ENCODE data around the gene AGAP9. TPM values are rescaled to one million over a fixed set of nuclear protein-coding genes. Genes with fewer than 3 reads are reported as not detected.
"Not testable (repeated sequence)": the region's sequence is repeated elsewhere in the genome, so short reads cannot be mapped to it uniquely, and the experiment has no call there.

Gene AGAP9
- total and polyA plus RNA-seq, 2 of the 13 experiments (the other 11 are each of a cell fraction or from before 2014, with no cell fraction given) = 5.1 to 12.0 TPM

- ATAC-seq = peak; percentile 27
- BruUV-seq (replicated peaks) = TSS peak; percentile 87
- peak overlapping the region; percentile 77 for H3K9ac ChIP-seq (ENCODE audit: insufficient read depth, low read depth, low read length)
Observed at GRCh38 chr10:47552719-47553118, 29.3 kb upstream of the AGAP9 start.

DNA sequence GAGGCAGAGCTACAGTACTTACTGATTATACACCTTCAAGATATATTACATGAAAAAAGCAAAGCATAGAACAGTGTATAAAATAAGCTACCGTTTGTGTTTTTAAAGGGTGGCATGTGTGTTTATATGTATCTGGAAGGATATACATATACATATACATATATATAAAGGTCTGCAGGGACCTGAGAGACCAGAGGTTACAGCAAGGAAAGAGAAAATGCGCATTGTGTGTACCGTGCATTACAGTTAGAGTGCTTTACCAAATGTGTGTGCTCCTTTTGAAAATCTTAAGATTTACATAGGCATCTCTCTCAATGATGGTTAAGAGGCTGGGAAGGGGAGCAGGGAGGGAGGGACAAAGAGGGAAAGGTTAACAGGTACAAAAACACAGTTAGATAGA is 23.8 kb upstream of the AGAP9 start:
- intact Hi-C loops (cut with micrococcal nuclease; ENCODE audit: unreplicated experiment); ATAC-seq; BruUV-seq (replicated peaks); POLR2A ChIA-PET; H3K9ac ChIP-seq (ENCODE audit: insufficient read depth, low read depth, low read length); in situ Hi-C loops (cut with HindIII; ENCODE audit: extremely low pct_ligation_motif_present, low pct_unique_long_range_greater_than_20kb); H3K36me3 ChIP-seq (replicated peaks in 1 of 2; ENCODE audit: control insufficient read depth in 1 of 2, insufficient read depth in 2 of 2, low read length in 2 of 2); DNase-seq (ENCODE audit: low spot score); H3K79me2 ChIP-seq (ENCODE audit: insufficient read depth, low read length); H3K4me1 ChIP-seq (ENCODE audit: insufficient read depth, low read length); H3K27me3 ChIP-seq (ENCODE audit: control insufficient read depth in 1 of 2, insufficient read depth in 2 of 2, low read length in 2 of 2); H3K27ac ChIP-seq (ENCODE audit: extremely low read length, insufficient read depth, low read length); FAIRE-seq; CTCF ChIA-PET (ENCODE audit: low intra/inter-chr PET ratio, low total read pairs); H4K20me1 ChIP-seq (ENCODE audit: insufficient read depth, low read length); H2AFZ ChIP-seq (ENCODE audit: low read length); H3K4me3 ChIP-seq (replicated peaks in 1 of 3; ENCODE audit: insufficient read depth in 1 of 3, low read depth in 2 of 3, low read length in 3 of 3); H3K4me2 ChIP-seq (ENCODE audit: low read depth, low read length); H3K9me3 ChIP-seq (ENCODE audit: low read length): not testable (repeated sequence)
- WGBS (ENCODE audit: low lambda C conversion rate) = 41% methylated on average over 1 of the region's 3 CpGs

More at GRCh38 chr10:47552719-47553118, 29.3 kb upstream of the AGAP9 start:
- Histone ChIP-seq H3K27ac (ENCODE audit: extremely low read length, insufficient read depth, low read length) (peak overlapping the region; percentile 82), H3K4me1 (ENCODE audit: insufficient read depth, low read length) (peaks cover 18% of the 10 kb centered on the region), H3K4me2 (ENCODE audit: low read depth, low read length) (peak overlapping the region; percentile 60), H3K4me3 (replicated peaks in 1 of 3; ENCODE audit: insufficient read depth in 1 of 3, low read depth in 2 of 3, low read length in 3 of 3) (peak overlapping the region; percentile 64 to 83 (median 75))
- H3K9me3 ChIP-seq (ENCODE audit: low read length); FAIRE-seq; H3K79me2 ChIP-seq (ENCODE audit: insufficient read depth, low read length); H3K36me3 ChIP-seq (replicated peaks in 1 of 2; ENCODE audit: control insufficient read depth in 1 of 2, insufficient read depth in 2 of 2, low read length in 2 of 2); H3K27me3 ChIP-seq (ENCODE audit: control insufficient read depth in 1 of 2, insufficient read depth in 2 of 2, low read length in 2 of 2); CTCF ChIA-PET (ENCODE audit: low intra/inter-chr PET ratio, low total read pairs); H2AFZ ChIP-seq (ENCODE audit: low read length); in situ Hi-C loops (cut with HindIII; ENCODE audit: extremely low pct_ligation_motif_present, low pct_unique_long_range_greater_than_20kb); H4K20me1 ChIP-seq (ENCODE audit: insufficient read depth, low read length); POLR2A ChIA-PET; intact Hi-C loops (cut with micrococcal nuclease; ENCODE audit: unreplicated experiment): not testable (repeated sequence)
- peak; percentile 21 for DNase-seq (ENCODE audit: low spot score)
- TF ChIP-seq FOSL2 (CRISPR knock-in tag; IDR thresholded peaks at IDR 0.05) = 0 out of 2 replicates have a peak, but pooled peaks have one; percentile 21
- peak; percentile 55 for TF ChIP-seq STAG1 (CRISPR knock-in tag; IDR thresholded peaks at IDR 0.05)
- peak; percentile 60 for TF ChIP-seq CTCF (CRISPR knock-in tag; IDR thresholded peaks at IDR 0.05)
- 14% methylated on average over 6 of the region's 7 CpGs for WGBS (ENCODE audit: low lambda C conversion rate)

DNA sequence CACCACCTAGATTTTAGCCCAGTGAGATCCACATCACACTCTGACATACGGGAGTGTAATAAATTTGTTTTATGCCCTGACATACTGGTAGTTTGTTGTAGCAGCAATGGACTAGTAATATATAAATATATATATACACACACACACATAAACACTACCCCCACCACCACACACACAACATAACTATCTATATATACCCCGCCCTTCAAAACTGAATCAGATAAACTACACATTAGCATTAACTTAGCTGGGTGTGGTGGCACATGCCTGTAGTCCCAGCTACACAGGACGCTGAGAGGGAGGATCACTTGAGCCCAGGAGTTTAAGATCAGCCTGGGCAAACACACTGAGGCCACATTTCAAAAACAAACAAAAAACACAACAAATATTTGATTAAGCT is 13.0 kb upstream of the AGAP9 start:
- H3K4me2 ChIP-seq (ENCODE audit: low read depth, low read length); H4K20me1 ChIP-seq (ENCODE audit: insufficient read depth, low read length); DNase-seq (ENCODE audit: low spot score); ATAC-seq; H3K9ac ChIP-seq (ENCODE audit: insufficient read depth, low read depth, low read length); BruUV-seq (replicated peaks); in situ Hi-C loops (cut with HindIII; ENCODE audit: extremely low pct_ligation_motif_present, low pct_unique_long_range_greater_than_20kb); POLR2A ChIA-PET; H2AFZ ChIP-seq (ENCODE audit: low read length); H3K4me3 ChIP-seq (replicated peaks in 1 of 3; ENCODE audit: insufficient read depth in 1 of 3, low read depth in 2 of 3, low read length in 3 of 3); intact Hi-C loops (cut with micrococcal nuclease; ENCODE audit: unreplicated experiment); H3K27ac ChIP-seq (ENCODE audit: extremely low read length, insufficient read depth, low read length); H3K36me3 ChIP-seq (replicated peaks in 1 of 2; ENCODE audit: control insufficient read depth in 1 of 2, insufficient read depth in 2 of 2, low read length in 2 of 2); FAIRE-seq; H3K79me2 ChIP-seq (ENCODE audit: insufficient read depth, low read length); H3K9me3 ChIP-seq (ENCODE audit: low read length); H3K27me3 ChIP-seq (ENCODE audit: control insufficient read depth in 1 of 2, insufficient read depth in 2 of 2, low read length in 2 of 2); CTCF ChIA-PET (ENCODE audit: low intra/inter-chr PET ratio, low total read pairs); H3K4me1 ChIP-seq (ENCODE audit: insufficient read depth, low read length): not testable (repeated sequence)
- WGBS (ENCODE audit: low lambda C conversion rate) = 34% methylated on average over 2 of the region's 3 CpGs

DNA sequence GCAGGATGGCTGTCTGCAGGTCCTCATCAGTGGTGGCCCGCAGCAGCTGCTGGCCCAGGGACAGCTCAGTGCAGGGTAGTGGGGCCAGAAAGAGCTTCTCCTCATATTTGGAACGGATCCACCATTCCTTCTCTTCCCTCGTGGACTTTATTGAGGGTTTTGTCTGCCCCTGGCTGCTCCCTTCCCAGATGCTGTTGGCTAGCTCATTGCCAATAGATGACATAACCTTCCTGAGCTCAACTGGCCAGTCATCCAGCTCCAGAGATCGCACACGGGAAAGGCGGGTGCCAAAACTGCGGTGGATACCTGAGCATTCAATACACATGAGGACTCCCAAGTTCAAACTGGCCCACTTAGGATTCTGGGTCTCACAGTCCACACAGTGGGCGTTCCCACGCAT is 21.1 kb downstream of the AGAP9 start:
- H3K27ac ChIP-seq (ENCODE audit: extremely low read length, insufficient read depth, low read length); BruUV-seq (replicated peaks); POLR2A ChIA-PET; H3K9ac ChIP-seq (ENCODE audit: insufficient read depth, low read depth, low read length); H3K79me2 ChIP-seq (ENCODE audit: insufficient read depth, low read length); intact Hi-C loops (cut with micrococcal nuclease; ENCODE audit: unreplicated experiment); H3K4me2 ChIP-seq (ENCODE audit: low read depth, low read length); FAIRE-seq; H4K20me1 ChIP-seq (ENCODE audit: insufficient read depth, low read length); H2AFZ ChIP-seq (ENCODE audit: low read length); ATAC-seq; CTCF ChIA-PET (ENCODE audit: low intra/inter-chr PET ratio, low total read pairs); H3K4me1 ChIP-seq (ENCODE audit: insufficient read depth, low read length); H3K36me3 ChIP-seq (replicated peaks in 1 of 2; ENCODE audit: control insufficient read depth in 1 of 2, insufficient read depth in 2 of 2, low read length in 2 of 2); DNase-seq (ENCODE audit: low spot score); H3K9me3 ChIP-seq (ENCODE audit: low read length); H3K27me3 ChIP-seq (ENCODE audit: control insufficient read depth in 1 of 2, insufficient read depth in 2 of 2, low read length in 2 of 2); in situ Hi-C loops (cut with HindIII; ENCODE audit: extremely low pct_ligation_motif_present, low pct_unique_long_range_greater_than_20kb); H3K4me3 ChIP-seq (replicated peaks in 1 of 3; ENCODE audit: insufficient read depth in 1 of 3, low read depth in 2 of 3, low read length in 3 of 3): not testable (repeated sequence)
- WGBS (ENCODE audit: low lambda C conversion rate) = 84% methylated on average over 6 of the region's 9 CpGs

Measured in HepG2 (cell line).